RCC 7860 (cell line): ENCODE data around the gene DHPS.

ENCODE experiments used
- DNase-seq: peaks from one replicate; pipeline ENCODE4 v3.0.0-alpha.2; 2015; ENCODE audit warnings: low spot score
- FAIRE-seq: peaks from 2 replicates; lab custom pipeline; 2012; peaks lifted over from hg19 to GRCh38; lab: Jason Lieb, UNC

The DHPS gene

DNA sequence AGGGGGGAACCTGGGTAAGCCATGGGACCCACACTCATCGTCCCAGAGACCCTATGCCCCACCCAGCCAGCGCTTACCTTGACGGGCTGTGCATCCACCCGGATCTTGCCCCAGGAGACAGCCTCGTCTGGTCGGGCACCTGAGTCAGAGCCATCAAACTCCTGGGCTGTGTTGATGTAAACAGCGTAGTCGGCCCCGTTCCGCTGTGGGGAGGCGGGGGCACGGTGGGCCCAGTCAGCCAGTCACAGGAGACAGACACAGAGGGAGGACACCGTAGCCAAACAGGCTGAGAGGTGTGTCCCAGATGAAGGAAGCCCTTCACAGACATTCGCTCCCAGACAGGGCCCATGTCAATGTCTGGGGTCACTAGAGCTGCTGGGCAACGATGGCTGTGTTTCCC, 5.7 kb downstream of the DHPS start:
- FAIRE-seq = no peak

GRCh38 chr19:12675399-12675798, 6.3 kb downstream of the DHPS start:
- DNase-seq (no peak), FAIRE-seq (no peak)

More for the DNA sequence above, 5.7 kb downstream of the DHPS start:
- DNase-seq = no peak

- no peak for DNase-seq
- FAIRE-seq = no peak
Measured at GRCh38 chr19:12672744-12673143, 8.9 kb downstream of the DHPS start.

DNA sequence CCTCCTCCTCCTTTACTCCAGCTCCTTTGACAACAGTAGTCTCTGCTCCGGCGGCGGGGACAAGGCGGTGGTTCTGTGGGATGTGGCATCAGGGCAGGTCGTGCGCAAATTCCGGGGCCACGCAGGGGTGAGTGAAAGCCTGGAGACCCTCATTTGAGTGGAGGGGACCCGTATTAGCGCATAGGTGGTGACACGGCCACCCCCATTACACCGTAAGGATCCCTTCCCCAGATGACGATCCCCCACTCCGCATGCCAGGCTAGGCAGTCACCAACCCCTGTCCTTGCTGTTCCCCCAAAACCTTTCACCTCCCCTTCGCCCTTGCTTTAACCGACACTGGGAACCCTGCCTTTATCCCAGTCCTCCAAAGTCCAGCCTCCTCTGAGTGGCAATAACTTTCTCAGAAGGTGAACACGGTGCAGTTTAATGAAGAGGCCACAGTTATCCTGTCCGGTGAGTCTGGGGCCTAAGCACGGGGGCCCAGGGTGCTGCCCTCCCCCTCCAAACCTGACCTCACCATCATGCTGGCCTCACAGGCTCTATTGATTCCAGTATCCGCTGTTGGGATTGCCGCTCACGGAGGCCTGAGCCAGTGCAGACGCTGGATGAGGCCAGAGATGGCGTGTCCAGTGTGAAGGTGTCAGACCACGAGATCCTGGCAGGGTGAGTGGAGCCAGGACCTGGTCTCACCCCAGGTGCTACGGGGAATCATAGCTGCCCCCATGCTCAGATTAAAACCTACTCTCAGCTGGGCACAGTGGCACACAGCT, 11.3 kb downstream of the DHPS start:
- FAIRE-seq = no peak
- no peak for DNase-seq

DNA sequence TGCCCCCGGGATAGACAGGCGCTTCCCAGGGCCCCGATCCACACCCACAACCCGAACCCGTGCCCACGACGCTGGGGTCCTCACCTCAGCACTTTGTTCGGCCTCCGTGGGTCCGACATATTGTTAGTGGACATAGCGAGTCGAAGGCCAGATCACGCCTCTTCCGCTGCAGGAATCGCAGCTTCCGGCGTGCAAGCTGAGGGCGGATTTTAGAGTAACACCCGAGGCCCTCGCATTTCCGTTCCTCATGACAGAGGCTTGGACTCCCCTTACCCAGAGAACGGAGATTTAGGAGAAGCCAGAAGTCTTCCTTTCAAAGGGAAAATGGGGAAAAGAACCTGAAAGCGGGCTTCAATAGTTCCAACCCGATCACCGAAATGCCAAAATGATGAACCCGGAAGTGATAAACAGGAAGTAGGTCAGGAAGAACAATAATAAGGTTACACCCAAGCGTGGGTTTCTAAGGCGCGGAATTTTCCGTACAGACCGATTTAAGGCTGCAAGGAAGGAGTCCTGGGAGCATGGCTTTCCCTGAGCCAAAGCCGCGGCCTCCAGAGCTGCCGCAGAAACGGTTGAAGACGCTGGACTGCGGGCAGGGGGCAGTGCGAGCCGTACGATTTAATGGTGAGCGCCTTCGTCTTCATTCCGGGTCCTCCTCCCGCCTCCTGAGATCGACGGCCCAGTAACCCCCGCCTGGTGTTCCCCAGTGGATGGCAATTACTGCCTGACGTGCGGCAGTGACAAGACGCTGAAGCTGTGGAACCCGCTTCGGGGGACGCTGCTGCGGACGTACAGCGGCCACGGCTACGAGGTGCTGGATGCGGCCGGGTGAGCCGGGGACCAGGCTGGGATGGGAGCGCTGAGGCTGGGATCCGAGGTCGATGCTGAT, 12.2 kb downstream of the DHPS start:
- DNase-seq (peak; percentile 61), FAIRE-seq (no peak)

DNA sequence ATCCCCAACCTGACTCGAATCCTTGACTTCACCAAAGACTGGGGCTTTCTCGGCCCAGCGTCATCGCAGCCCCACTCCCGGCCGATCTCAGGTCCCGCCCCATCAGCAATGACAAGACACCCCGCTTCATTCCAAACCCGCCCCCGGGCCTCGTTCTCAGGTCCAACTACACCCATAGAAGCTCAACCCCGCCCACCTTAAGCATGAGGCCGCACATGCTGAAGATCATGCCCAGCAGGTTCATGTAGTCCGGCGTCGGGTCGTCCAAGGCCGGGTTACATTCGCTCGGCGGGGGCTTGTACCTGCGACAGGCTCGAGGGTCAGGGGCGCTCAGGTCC, 12.8 kb downstream of the DHPS start:
- FAIRE-seq = no peak
- DNase-seq = peak; percentile 5

GRCh38 chr19:12668346-12668745, 13.3 kb downstream of the DHPS start:
- no peak for DNase-seq
- no peak for FAIRE-seq

DNA sequence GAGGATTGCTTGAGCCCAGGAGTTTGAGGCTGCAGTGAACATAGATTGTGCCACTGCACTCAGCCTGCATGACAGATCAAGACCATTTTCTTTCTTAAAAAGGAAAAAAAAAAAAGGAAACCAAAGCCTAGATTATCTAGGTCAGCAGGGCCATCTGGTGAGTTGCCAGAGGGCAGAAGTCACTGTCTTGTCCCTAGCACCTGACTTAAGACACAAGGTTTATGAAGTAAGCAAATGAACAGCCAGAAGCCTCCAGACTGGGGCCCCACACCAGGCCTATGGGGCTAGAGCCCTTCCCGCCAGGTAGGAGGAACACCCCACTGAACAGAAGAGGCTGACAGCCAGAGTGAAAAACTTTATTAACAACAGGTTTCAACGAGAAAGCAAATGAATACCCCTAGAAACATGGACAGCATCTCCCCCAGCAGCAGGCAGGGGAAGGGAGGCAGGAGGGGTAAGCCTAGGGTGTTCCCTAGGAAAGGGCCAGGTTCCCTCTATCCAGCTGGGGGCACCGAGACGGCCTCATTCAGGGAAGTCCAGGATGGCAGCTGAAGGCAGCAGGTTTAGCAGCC, 13.9 kb downstream of the DHPS start:
- DNase-seq = no peak
- no peak for FAIRE-seq

DNA sequence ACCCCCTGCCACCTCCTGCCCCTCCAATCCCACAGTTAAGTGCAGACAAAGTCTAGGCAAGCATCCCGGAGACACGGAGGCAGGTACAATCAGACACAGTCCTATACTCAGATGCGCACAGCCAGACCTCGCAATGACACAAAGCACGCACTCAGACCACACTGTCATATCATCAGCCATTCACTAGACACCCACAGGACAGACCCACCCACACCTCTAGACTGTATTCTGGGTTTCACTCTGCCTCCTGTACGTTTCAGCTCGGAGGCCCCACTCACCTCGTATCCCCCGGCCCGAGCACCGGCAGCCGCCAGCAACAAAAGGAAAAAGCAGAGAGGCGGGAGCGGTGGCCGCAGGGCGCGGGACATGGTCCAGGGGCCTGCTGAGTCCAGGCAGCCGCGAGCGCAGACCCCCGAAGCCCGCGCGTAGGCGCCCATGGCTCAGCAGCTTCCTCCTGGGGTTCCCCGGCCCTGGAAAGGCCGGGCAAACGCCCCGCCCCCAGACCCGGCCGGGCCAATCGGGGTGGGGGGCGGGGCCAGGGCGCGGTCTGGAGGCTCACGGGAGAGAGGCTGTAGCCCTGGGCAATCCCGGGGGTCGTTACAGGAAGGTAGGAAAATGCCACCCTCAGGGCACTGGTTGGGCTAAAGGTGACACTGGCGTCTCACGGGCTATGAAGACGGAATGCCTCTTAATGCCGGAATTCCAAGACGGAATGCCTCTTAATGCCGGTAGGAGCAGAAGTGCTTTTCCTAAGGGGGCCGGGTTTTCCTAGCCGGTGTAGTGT, 15.2 kb downstream of the DHPS start, which contains the start of the genes MAN2B1 and WDR83:
TSS of gene MAN2B1 (minus strand) at position 478 of the 784 bp plus-strand sequence. CDS start at position 437, 41 bp downstream.
TSS of gene WDR83 (plus strand) at position 543 of the 784 bp plus-strand sequence. CDS start 2,984 bp downstream, outside the sequence.
- FAIRE-seq (no peak), DNase-seq (peak; percentile 34)

- DNase-seq (peak; percentile 20), FAIRE-seq (no peak)
Measured at GRCh38 chr19:12665671-12666264, 15.9 kb downstream of the DHPS start.

- FAIRE-seq = no peak
- no peak for DNase-seq
Measured at GRCh38 chr19:12665281-12665573, 16.5 kb downstream of the DHPS start.

- FAIRE-seq = no peak
- DNase-seq = no peak
Measured at GRCh38 chr19:12664406-12665280, 17.0 kb downstream of the DHPS start.

DNA sequence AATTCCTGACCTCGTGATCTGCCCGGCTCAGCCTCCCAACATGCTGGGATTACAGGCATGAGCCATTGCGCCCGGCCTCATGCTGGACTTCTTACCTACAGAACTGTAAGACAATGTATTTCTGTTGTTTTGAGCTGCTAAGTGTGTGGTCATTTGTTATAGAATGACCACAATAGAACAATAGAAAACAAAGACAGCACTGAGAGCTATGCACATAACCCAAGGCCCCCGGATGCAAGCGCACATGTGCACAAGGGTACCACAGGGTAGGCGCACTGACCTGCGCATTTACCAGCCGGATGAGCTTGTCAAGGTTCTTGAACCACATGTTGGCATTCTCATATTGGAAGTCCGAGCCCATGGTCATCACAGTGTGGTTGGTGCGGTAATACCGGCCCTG, 20.7 kb downstream of the DHPS start:
- FAIRE-seq (no peak), DNase-seq (no peak)

- FAIRE-seq (no peak), DNase-seq (no peak)
Measured at GRCh38 chr19:12657966-12658365, 23.7 kb downstream of the DHPS start.

DNA sequence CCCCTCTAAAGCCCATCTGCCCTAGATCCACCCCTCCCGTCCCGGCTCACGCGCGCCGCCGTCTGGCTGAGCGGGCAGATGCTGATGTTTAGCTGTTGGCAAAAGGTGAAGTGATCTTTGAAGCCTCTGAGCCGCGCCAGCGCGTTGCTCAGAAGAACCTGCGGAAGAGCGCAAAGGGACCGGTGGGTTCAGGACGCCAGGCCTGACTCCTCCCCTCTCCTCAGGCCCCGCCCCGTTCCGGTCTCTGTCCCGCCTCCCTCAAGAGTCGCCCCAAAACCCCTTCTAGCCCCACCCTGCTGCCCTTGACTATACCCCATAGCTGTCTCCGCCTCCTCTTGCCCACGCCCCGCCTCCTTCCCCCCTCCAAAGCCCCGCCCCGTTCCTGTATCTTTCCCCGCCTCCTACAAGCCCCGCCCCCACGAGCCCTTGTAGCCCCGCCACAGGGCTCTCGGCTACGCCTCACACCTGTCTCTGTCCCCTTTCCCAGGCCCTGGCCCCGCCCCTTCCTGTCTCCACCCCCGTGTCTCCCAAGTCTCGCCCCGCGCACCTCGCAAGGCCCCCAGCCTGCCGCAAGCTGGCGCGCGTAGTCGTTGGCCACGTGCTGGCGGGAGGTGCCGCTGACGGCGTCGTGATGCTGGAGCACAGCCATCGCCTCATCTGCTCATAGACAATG, 24.6 kb downstream of the DHPS start:
- DNase-seq (no peak), FAIRE-seq (no peak)

DNA sequence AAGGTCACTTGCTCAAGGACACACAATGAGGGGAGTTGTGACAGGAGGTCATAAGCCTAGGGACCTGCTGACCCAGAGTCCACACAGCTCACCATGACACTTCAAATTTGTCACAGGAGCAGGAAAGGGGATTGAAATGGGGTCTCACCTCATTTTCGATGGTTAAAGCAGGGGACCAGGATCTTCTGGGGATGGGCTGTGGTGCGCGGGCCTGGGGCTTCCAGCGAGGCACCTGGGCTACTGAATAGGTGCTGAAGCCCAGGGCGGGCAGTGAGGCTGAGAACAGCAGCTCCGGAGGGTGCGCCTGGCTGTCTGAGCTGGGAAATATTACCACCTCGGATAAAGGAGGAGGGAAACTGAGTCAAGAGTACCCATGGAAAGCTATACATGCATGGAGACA, 26.1 kb downstream of the DHPS start:
- FAIRE-seq (no peak), DNase-seq (no peak)

DNA sequence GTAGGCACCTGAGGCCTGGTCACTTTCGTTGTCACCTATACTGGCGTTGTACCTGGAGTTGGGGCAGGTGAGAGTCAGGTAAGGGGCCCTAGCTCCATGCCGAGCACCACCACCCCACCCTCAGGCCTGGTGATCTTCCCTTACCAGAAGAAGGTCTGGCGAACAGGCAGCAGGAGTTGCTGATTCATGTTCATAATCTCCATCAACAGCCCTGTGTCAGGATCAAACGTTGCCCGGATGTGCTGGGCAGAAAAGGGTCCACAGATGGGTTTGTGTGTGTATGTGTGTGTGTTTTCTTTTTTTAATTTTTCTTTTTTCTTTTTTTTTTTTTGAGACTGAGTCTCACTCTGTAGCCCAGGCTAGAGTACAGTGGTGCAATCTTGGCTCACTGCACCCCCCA, 29.5 kb downstream of the DHPS start:
- no peak for DNase-seq
- FAIRE-seq = no peak

- DNase-seq (no peak), FAIRE-seq (no peak)
Measured at GRCh38 chr19:12649941-12650340, 31.7 kb downstream of the DHPS start.

DNA sequence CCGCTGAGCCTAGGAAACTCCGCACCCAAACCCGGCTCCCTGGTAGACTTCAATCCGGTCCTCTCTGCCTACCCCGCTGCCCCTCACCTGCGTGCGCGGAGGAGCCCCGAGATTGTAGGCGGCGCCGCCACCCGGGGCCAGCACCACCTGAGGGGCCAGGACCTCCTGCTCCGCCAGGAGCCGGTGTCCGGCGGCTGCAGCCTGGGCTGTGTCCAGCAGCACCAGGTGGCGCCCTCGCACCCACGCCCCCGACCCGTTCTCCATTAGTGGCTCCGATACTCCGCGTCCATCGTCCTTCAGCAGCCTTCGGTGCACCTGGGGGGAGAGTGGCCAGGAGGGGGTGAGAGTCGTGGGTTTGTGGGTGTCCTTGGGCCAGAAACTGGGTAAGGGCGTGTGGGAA, 33.6 kb downstream of the DHPS start:
- no peak for DNase-seq
- FAIRE-seq = no peak
